OCI-LY1 (cell line): ENCODE measurements around the gene CDC42BPB.

ENCODE experiments used
- H2AFZ ChIP-seq: fragments of 200-600 bp; sonication (generic), shearing (Covaris generic); 2 replicates; pipeline ENCODE4 v1.6.0; 2014; ENCODE audit warnings: antibody characterized with exemption, mild to moderate bottlenecking, low read length
- H3F3A ChIP-seq: fragments of 200-600 bp; sonication (generic), shearing (Covaris generic); 2 replicates; pipeline ENCODE4 v1.6.0; 2014; ENCODE audit warnings: mild to moderate bottlenecking, antibody characterized with exemption, low read length, moderate library complexity; ENCODE audit not compliant: insufficient read depth
- H3K27ac ChIP-seq: fragments of 200-600 bp; sonication (generic); 2 replicates; pipeline ENCODE4 v1.5.1; 2014; ENCODE audit warnings: low read length, mixed run types, mild to moderate bottlenecking, low read depth; ENCODE audit not compliant: poor library complexity, severe bottlenecking
- H3K27me3 ChIP-seq: fragments of 200-600 bp; sonication (generic); 2 replicates; pipeline ENCODE4 v1.6.0; 2014; ENCODE audit warnings: antibody characterized with exemption, mild to moderate bottlenecking, low read length, moderate library complexity; ENCODE audit not compliant: insufficient read depth
- H3K36me3 ChIP-seq: fragments of 200-600 bp; sonication (generic); 2 replicates; pipeline ENCODE4 v1.6.1; 2014; ENCODE audit warnings: mild to moderate bottlenecking, antibody characterized with exemption, low read length, moderate library complexity, mixed read lengths; ENCODE audit not compliant: insufficient read depth
- H3K4me1 ChIP-seq: fragments of 200-600 bp; sonication (generic); 2 replicates; pipeline ENCODE4 v1.5.1; 2014; ENCODE audit warnings: mild to moderate bottlenecking, low read length, moderate library complexity; ENCODE audit not compliant: insufficient read depth, severe bottlenecking
- H3K4me2 ChIP-seq: fragments of 200-600 bp; sonication (generic), shearing (Covaris generic); 2 replicates; pipeline ENCODE4 v1.6.1; 2014; ENCODE audit warnings: low read length
- H3K4me3 ChIP-seq: fragments of 200-600 bp; sonication (generic); 2 replicates; pipeline ENCODE4 v1.5.1; 2014; ENCODE audit warnings: low read length, low read depth, mild to moderate bottlenecking, mixed read lengths; ENCODE audit not compliant: poor library complexity, severe bottlenecking
- H3K79me2 ChIP-seq: fragments of 200-600 bp; shearing (Covaris generic); 2 replicates; pipeline ENCODE4 v1.6.1; 2016; ENCODE audit warnings: mixed run types, low read length, mixed read lengths; ENCODE audit not compliant: insufficient read depth
- H3K9ac ChIP-seq: fragments of 200-600 bp; sonication (generic), shearing (Covaris generic); 2 replicates; pipeline ENCODE4 v1.6.1; 2014; ENCODE audit warnings: mild to moderate bottlenecking, low read length, mixed read lengths
- H3K9me2 ChIP-seq: fragments of 200-600 bp; sonication (generic), shearing (Covaris generic); 2 replicates; pipeline ENCODE4 v1.6.1; 2014; ENCODE audit warnings: low read depth, mild to moderate bottlenecking, low read length, mixed read lengths
- H3K9me3 ChIP-seq: fragments of 200-600 bp; shearing (Covaris generic); 2 replicates; pipeline ENCODE4 v1.6.1; 2014; ENCODE audit warnings: low read length, mixed read lengths
- H4K20me1 ChIP-seq: fragments of 200-600 bp; sonication (generic), shearing (Covaris generic); 2 replicates; pipeline ENCODE4 v1.6.0; 2016; ENCODE audit warnings: mild to moderate bottlenecking, low read length; ENCODE audit not compliant: insufficient read depth
- EZH2 ChIP-seq: fragments of 200-600 bp; sonication (generic), shearing (Covaris generic); IDR thresholded peaks from 2 replicates; pipeline ENCODE4 v1.8.0; 2017; ENCODE audit warnings: borderline replicate concordance, mixed run types, mild to moderate bottlenecking, antibody characterized with exemption, low read length, moderate library complexity, mixed read lengths
- TF ChIP-seq, protein P1 (sequence below): fragments of 200-600 bp; sonication (generic), shearing (Covaris generic); IDR thresholded peaks from 2 replicates; pipeline ENCODE4 v1.5.1; 2017; ENCODE audit warnings: mild to moderate bottlenecking, antibody characterized with exemption, low read length, moderate library complexity, mixed read lengths

Gene CDC42BPB

DNA sequence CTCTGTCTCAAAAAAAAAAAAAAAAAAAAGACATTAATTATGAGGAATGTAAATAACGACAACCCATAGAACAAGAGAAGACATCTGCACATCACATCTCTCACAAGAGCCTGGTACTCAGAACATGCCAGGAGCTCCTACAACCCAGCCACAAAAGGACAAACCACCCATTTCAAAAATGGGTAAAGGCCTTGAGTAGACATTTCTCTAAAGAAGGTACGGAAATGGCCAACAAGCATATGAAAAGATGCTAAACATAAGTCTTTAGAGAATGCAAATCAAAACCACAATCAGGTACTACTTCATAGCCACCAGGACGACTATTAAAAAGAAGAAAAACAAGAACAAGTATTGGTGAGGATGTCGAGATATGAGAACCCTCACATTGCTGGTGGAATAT lies 121.6 kb downstream of the CDC42BPB start:
- peak overlapping the region; percentile 26; the same call in 1 of the 2 replicates for H3K4me2 ChIP-seq
- no peaks in the 10 kb centered on the region for H3K9me2 ChIP-seq
- H3K27me3 ChIP-seq, result no peaks in the 10 kb centered on the region
- H3K9me3 ChIP-seq, result no peaks in the 10 kb centered on the region
- peaks cover 98% of the 10 kb centered on the region for H3K4me1 ChIP-seq
- no peak overlapping the region for H3K4me3 ChIP-seq
- H3K9ac ChIP-seq, result peak overlapping the region; percentile 37; the same call in 1 of the 2 replicates
- no peak for TF ChIP-seq EZH2
- TF ChIP-seq, protein P1, sequence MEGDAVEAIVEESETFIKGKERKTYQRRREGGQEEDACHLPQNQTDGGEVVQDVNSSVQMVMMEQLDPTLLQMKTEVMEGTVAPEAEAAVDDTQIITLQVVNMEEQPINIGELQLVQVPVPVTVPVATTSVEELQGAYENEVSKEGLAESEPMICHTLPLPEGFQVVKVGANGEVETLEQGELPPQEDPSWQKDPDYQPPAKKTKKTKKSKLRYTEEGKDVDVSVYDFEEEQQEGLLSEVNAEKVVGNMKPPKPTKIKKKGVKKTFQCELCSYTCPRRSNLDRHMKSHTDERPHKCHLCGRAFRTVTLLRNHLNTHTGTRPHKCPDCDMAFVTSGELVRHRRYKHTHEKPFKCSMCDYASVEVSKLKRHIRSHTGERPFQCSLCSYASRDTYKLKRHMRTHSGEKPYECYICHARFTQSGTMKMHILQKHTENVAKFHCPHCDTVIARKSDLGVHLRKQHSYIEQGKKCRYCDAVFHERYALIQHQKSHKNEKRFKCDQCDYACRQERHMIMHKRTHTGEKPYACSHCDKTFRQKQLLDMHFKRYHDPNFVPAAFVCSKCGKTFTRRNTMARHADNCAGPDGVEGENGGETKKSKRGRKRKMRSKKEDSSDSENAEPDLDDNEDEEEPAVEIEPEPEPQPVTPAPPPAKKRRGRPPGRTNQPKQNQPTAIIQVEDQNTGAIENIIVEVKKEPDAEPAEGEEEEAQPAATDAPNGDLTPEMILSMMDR, result no peak
- H3K36me3 ChIP-seq, result no peaks in the 10 kb centered on the region; the same call in 1 of the 2 replicates
- H3F3A ChIP-seq, result no peaks in the 10 kb centered on the region
- no peak overlapping the region for H2AFZ ChIP-seq
- no peaks in the 10 kb centered on the region for H4K20me1 ChIP-seq
- no peaks in the 10 kb centered on the region for H3K79me2 ChIP-seq
- peak overlapping the region; percentile 99 for H3K27ac ChIP-seq

DNA sequence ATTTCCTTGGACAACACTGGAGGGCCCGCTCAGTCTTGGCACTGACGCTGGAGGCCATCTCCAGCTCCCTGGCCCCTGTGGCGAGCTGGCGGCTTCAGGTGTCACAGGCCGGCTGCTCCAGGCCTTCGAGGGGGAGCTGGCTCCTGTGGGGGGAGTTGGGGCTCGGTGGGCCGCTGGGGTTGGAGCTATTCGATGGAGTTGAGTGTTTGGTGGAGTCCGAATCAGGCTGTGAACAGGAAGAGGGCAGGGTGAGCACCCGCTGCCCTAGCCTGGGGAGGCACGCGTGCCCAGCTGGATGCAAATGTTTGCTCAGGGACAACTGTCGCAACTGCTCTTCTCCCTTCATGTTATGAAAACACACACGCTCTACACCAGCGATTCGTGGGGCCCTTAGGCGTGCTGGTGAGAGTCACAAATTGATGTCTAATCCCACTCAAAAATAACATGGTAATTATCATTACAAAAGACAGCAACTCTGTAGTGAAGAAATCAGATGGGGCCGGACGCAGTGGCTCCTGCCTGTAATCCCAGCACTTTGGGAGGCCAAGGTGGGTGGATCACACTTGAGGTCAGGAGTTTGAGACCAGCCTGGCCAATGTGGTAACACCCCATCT lies 123.6 kb downstream of the CDC42BPB start:
- Histone ChIP-seq H3K36me3 (no peaks in the 10 kb centered on the region), H3K9ac (peak overlapping the region; percentile 58), H3K27me3 (no peaks in the 10 kb centered on the region), H3F3A (no peaks in the 10 kb centered on the region), H4K20me1 (no peaks in the 10 kb centered on the region), H2AFZ (no peak overlapping the region), H3K9me3 (no peaks in the 10 kb centered on the region), H3K79me2 (no peaks in the 10 kb centered on the region), H3K4me1 (peaks cover 89% of the 10 kb centered on the region), H3K4me3 (no peak overlapping the region), H3K4me2 (peak overlapping the region; percentile 49; the same call in 1 of the 2 replicates), H3K27ac (peak overlapping the region; percentile 99), H3K9me2 (no peaks in the 10 kb centered on the region)
- TF ChIP-seq, protein P1, result no peak
- TF ChIP-seq EZH2, result no peak

DNA sequence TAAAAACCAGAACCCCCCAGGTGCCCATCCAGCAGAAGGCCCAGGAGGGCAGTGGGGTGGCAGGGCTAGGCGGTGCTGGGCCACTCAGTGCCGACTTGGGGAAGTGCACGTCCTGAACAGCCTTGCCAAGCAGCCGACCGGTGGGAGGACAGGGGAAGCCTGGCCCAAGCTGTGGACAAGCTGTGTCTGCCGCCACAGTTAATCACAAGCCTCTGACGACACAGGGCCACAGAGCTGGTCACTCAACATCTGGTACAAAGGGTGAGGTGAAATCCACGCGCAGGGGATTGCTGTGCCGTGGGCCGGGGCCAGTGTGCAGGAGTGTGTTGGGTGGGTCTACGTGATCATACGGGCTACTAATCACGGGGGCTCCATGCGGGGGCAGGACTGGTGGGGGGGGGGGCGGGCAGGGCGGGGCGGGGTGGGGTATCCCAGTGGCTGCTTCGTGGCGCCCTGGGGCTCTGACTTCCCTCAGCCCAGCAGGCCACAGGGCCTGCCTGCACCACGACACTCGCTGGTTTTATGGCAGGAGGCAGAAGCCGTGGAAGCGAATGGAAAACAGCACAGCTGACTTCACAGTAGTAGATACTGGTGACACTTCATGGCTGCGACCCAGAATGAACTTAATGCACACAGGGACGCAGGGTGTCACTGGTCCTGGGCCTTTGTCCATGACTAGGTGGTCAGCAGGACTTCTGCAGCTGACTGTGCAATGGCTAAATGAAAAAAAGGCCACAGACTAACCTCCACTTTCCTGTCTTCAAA lies 124.7 kb downstream of the CDC42BPB start:
- Histone ChIP-seq H3K27ac (peak overlapping the region; percentile 99), H3K4me2 (peak overlapping the region; percentile 49; the same call in 1 of the 2 replicates), H3K9me3 (no peaks in the 10 kb centered on the region)

More for the DNA sequence above, 124.7 kb downstream of the CDC42BPB start:
- peaks cover 86% of the 10 kb centered on the region for H3K4me1 ChIP-seq
- H3K4me3 ChIP-seq, result no peak overlapping the region
- H2AFZ ChIP-seq, result no peak overlapping the region
- no peaks in the 10 kb centered on the region for H3F3A ChIP-seq
- TF ChIP-seq EZH2, result no peak
- TF ChIP-seq, protein P1, result no peak
- H4K20me1 ChIP-seq, result no peaks in the 10 kb centered on the region
- peak overlapping the region; percentile 58; the same call in 1 of the 2 replicates for H3K9ac ChIP-seq
- no peaks in the 10 kb centered on the region for H3K36me3 ChIP-seq
- no peaks in the 10 kb centered on the region for H3K9me2 ChIP-seq
- no peaks in the 10 kb centered on the region for H3K79me2 ChIP-seq
- H3K27me3 ChIP-seq, result no peaks in the 10 kb centered on the region
